Kidney (tissue), 14 donors: ENCODE measurements around the gene SLITRK3. TPM values are rescaled to one million over a fixed set of nuclear protein-coding genes. Genes with fewer than 3 reads are reported as not detected.

ENCODE experiments used
- DNase-seq, 5 donors: peaks; one replicate each; pipeline ENCODE4 v3.0.0-alpha.2; 2013 to 2020
- FAIRE-seq: peaks from 2 replicates; lab custom pipeline; 2012; peaks lifted over from hg19 to GRCh38; lab: Jason Lieb, UNC
- H3K27ac ChIP-seq, 2 donors: one replicate each; pipeline ENCODE4 v1.7.0; 2013; ENCODE audit warnings: low read depth in 2 of 2, low read length in 2 of 2, inconsistent platforms in 1 of 2
- H3K27me3 ChIP-seq: one replicate; pipeline ENCODE4 v1.7.1; 2013; ENCODE audit warnings: low read length, inconsistent platforms; ENCODE audit not compliant: control insufficient read depth, insufficient read depth
- H3K36me3 ChIP-seq, 3 donors: one replicate each; pipeline versions ENCODE4 v1.7.0 to v1.7.1; 2013; ENCODE audit warnings: low read length in 3 of 3, control low read depth in 1 of 3, inconsistent platforms in 1 of 3; ENCODE audit not compliant: insufficient read depth in 3 of 3, control insufficient read depth in 2 of 3
- H3K4me1 ChIP-seq, 3 donors: one replicate each; pipeline versions ENCODE4 v1.7.0 to v1.7.1; 2013; ENCODE audit warnings: low read length in 3 of 3, inconsistent platforms in 1 of 3, low read depth in 1 of 3; ENCODE audit not compliant: control insufficient read depth in 2 of 3, insufficient read depth in 2 of 3
- H3K4me3 ChIP-seq, 3 donors: one replicate each; pipeline versions ENCODE4 v1.7.0 to v1.8.1; 2013; ENCODE audit warnings: low read length in 3 of 3, control low read depth in 1 of 3, inconsistent platforms in 1 of 3
- H3K9ac ChIP-seq, 3 donors: one replicate each; pipeline versions ENCODE4 v1.7.0 to v1.7.1; 2013; ENCODE audit warnings: low read length in 3 of 3, control low read depth in 1 of 3, inconsistent platforms in 1 of 3
- H3K9me3 ChIP-seq, 3 donors: one replicate each; pipeline versions ENCODE4 v1.7.0 to v1.7.1; 2013; ENCODE audit warnings: low read length in 3 of 3, control low read depth in 1 of 3, inconsistent platforms in 1 of 3; ENCODE audit not compliant: control insufficient read depth in 2 of 3, insufficient read depth in 1 of 3
- CTCF ChIP-seq: IDR thresholded peaks from 3 replicates; pipeline ENCODE4 v1.5.1; 2012; ENCODE audit warnings: mild to moderate bottlenecking, moderate library complexity, borderline replicate concordance; ENCODE audit not compliant: insufficient read depth; ENCODE audit errors: extremely low read depth
- intact Hi-C: fragments of 100-400 bp; cut with DNase I; formaldehyde crosslinking; loops from one replicate; pipeline ENCODE4 v1.11.1; 2022
- polyA plus RNA-seq: library from polyadenylated mRNA; stranded (reverse); fragments of 350-450 nt; fragmentation: Illumina TruSeq; extraction: RNeasy Lipid Tissue Mini Kit (QIAGEN cat#74804); gene quantifications from one replicate; pipeline ENCODE4 v1.2.3, GENCODE V29; 2014; ENCODE audit warnings: low read depth, low replicate concordance; ENCODE audit not compliant: insufficient read depth
- total RNA-seq: library from RNA; stranded (reverse); fragmentation: NEBNext Ultra II Directional; extraction: Animal tissue kit (Norgen Biotek cat#: 25700); gene quantifications from one replicate; pipeline ENCODE4 v1.2.1, GENCODE V29; 2021
- donor health status: control.
- donor health status: control.
- donor health status: control.
- donor health status: control.
- donor health status: control.
- donor health status: DM: yes; HTN: yes; CAD: no.
- donor health status: Normal renal cell carcinoma (clear cell type).

SLITRK3 gene
- total and polyA plus RNA-seq, 2 donors from 2014 or later: 0.30 to 0.44 TPM

- FAIRE-seq: no peak
- H3K27me3 ChIP-seq: peaks cover 55% of the 10 kb centered on the region
- no peak overlapping the region for H3K27ac ChIP-seq
- DNase-seq: peak in 2 of 5 donors; percentile 22 to 30
- H3K4me3 ChIP-seq: peak overlapping the region in 1 of 3 donors; percentile 43
- intact Hi-C loops: no loop called here
- H3K36me3 ChIP-seq: no peaks in the 10 kb centered on the region
- H3K9me3 ChIP-seq: no peaks in the 10 kb centered on the region
- no peak for TF ChIP-seq CTCF
- peaks cover 0 to 11% (median 10%) of the 10 kb centered on the region in 3 donors for H3K4me1 ChIP-seq
- no peak overlapping the region for H3K9ac ChIP-seq
Observed at GRCh38 chr3:165195241-165195639, 944 bp downstream of the SLITRK3 start.

- no peak overlapping the region for H3K9ac ChIP-seq
- intact Hi-C loops: no loop called here
- DNase-seq: peak in 2 of 5 donors; percentile 16 to 61
Observed at GRCh38 chr3:165194511-165195240, 1.5 kb downstream of the SLITRK3 start.

GRCh38 chr3:165193366-165194254 is 2.6 kb downstream of the SLITRK3 start:
- no peak for TF ChIP-seq CTCF
- H3K9ac ChIP-seq: no peak overlapping the region
- H3K36me3 ChIP-seq: no peaks in the 10 kb centered on the region
- peak in 3 of 5 donors; percentile 24 to 43 (median 32) for DNase-seq
- H3K4me1 ChIP-seq: peaks cover 0 to 11% (median 10%) of the 10 kb centered on the region in 3 donors
- H3K4me3 ChIP-seq: no peak overlapping the region
- intact Hi-C loops: no loop called here
- H3K9me3 ChIP-seq: no peaks in the 10 kb centered on the region
- H3K27ac ChIP-seq: no peak overlapping the region
- no peak for FAIRE-seq
- peaks cover 48% of the 10 kb centered on the region for H3K27me3 ChIP-seq

More at GRCh38 chr3:165194511-165195240, 1.5 kb downstream of the SLITRK3 start:
- Histone ChIP-seq H3K36me3 (no peaks in the 10 kb centered on the region), H3K27me3 (peaks cover 55% of the 10 kb centered on the region), H3K4me1 (peaks cover 0 to 11% (median 10%) of the 10 kb centered on the region in 3 donors), H3K27ac (no peak overlapping the region), H3K4me3 (no peak overlapping the region), H3K9me3 (no peaks in the 10 kb centered on the region)
- TF ChIP-seq CTCF: no peak
- no peak for FAIRE-seq
